Endothelial cell of umbilical vein (primary cell): ENCODE measurements around the gene TRPM1. TPM values are rescaled to one million over a fixed set of nuclear protein-coding genes. Genes with fewer than 3 reads are reported as not detected.
A peak's percentile ranks its signal among the peaks of the same experiment; 100 is the strongest.

Source experiments
- BruUV-seq: library from RNA; stranded (reverse); fragments of 400-500 nt; replicated peaks from 2 replicates; lab custom pipeline; 2021; lab: Mats Ljungman, UMichigan
- CTCF ChIA-PET: fragments of 300-600, 350-600 bp; sonication (Branson Sonifier 250); formaldehyde crosslinking; loops from one replicate; lab custom pipeline; 2021; ENCODE audit warnings: antibody characterized with exemption, inconsistent platforms; lab: Charles Lee
- POLR2A ChIA-PET: fragments of 300-600, 350-600 bp; sonication (Branson Sonifier 250); formaldehyde crosslinking; loops from one replicate; lab custom pipeline; 2021; ENCODE audit warnings: antibody characterized with exemption, inconsistent platforms; lab: Charles Lee
- DNase-seq: peaks from one replicate; pipeline ENCODE4 v3.0.0-alpha.2; 2011; ENCODE audit warnings: low read depth, low spot score
- FAIRE-seq: peaks from 2 replicates; lab custom pipeline; 2011; peaks lifted over from hg19 to GRCh38; lab: Jason Lieb, UNC
- H2AFZ ChIP-seq: 2 replicates; pipeline ENCODE4 v1.6.0; 2012; ENCODE audit warnings: low read depth, low read length, control low read depth, inconsistent platforms
- H3K27ac ChIP-seq: 2 replicates; pipeline ENCODE4 v1.5.1; 2011; ENCODE audit warnings: low read depth, mild to moderate bottlenecking, control low read depth, low read length, moderate library complexity; ENCODE audit not compliant: insufficient read depth
- H3K27me3 ChIP-seq, 2 experiments: 2 replicates each; pipeline versions ENCODE4 v1.6.0 to v1.6.1; 2011; ENCODE audit warnings: low read length in 2 of 2, mixed read lengths in 1 of 2; ENCODE audit not compliant: control insufficient read depth in 2 of 2, insufficient read depth in 2 of 2
- H3K36me3 ChIP-seq, 2 experiments: 2 replicates in 1 of 2; 3 replicates in 1 of 2; pipeline ENCODE4 v1.5.1; 2011; ENCODE audit warnings: low read length in 2 of 2, mild to moderate bottlenecking in 1 of 2, moderate library complexity in 1 of 2; ENCODE audit not compliant: control insufficient read depth in 2 of 2, insufficient read depth in 2 of 2; ENCODE audit errors: extremely low read depth in 1 of 2
- H3K4me1 ChIP-seq: 3 replicates; pipeline ENCODE4 v1.5.1; 2011; ENCODE audit warnings: mild to moderate bottlenecking, low read length; ENCODE audit not compliant: control insufficient read depth, insufficient read depth; ENCODE audit errors: extremely low read depth
- H3K4me2 ChIP-seq: 2 replicates; pipeline ENCODE4 v1.6.1; 2011; ENCODE audit warnings: low read length, control low read depth, mixed read lengths; ENCODE audit not compliant: insufficient read depth
- H3K4me3 ChIP-seq, 3 experiments: fragments of 200-600 bp in 1 of 3; sonication (generic), shearing (Covaris generic) in 1 of 3; replicated peaks in 1 of 3; 2 replicates each; pipeline ENCODE4 v1.5.1; 2011 to 2016; ENCODE audit warnings: control low read depth in 3 of 3, low read length in 3 of 3, mild to moderate bottlenecking in 2 of 3, inconsistent platforms in 1 of 3, low read depth in 1 of 3, moderate library complexity in 1 of 3; ENCODE audit not compliant: insufficient read depth in 1 of 3
- H3K79me2 ChIP-seq: 2 replicates; pipeline ENCODE4 v1.6.0; 2012; ENCODE audit warnings: low read length, inconsistent platforms; ENCODE audit not compliant: control insufficient read depth, insufficient read depth
- H3K9ac ChIP-seq: replicated peaks from 2 replicates; pipeline ENCODE3; 2011; ENCODE audit warnings: low read length, control low read depth; ENCODE audit not compliant: insufficient read depth; ENCODE audit errors: extremely low read depth
- H3K9me1 ChIP-seq: replicated peaks from 3 replicates; pipeline ENCODE4 v1.6.0; 2011; ENCODE audit warnings: mild to moderate bottlenecking, low read length; ENCODE audit not compliant: control insufficient read depth, insufficient read depth; ENCODE audit errors: extremely low read depth
- H3K9me3 ChIP-seq: replicated peaks from 2 replicates; pipeline ENCODE4 v1.5.1; 2012; ENCODE audit warnings: low read length, inconsistent platforms; ENCODE audit not compliant: control insufficient read depth, insufficient read depth
- H4K20me1 ChIP-seq: replicated peaks from 2 replicates; pipeline ENCODE3; 2011; ENCODE audit warnings: mild to moderate bottlenecking, low read length; ENCODE audit not compliant: control insufficient read depth, insufficient read depth; ENCODE audit errors: extremely low read depth
- GATA2 ChIP-seq: IDR thresholded peaks from 2 replicates; pipeline ENCODE4 v1.7.0; 2011; ENCODE audit warnings: low read depth, mild to moderate bottlenecking, moderate library complexity, mixed read lengths, low read length; ENCODE audit not compliant: insufficient read length, insufficient read depth
- JUN ChIP-seq: IDR thresholded peaks from 2 replicates; pipeline ENCODE4 v1.6.1; 2011; ENCODE audit warnings: borderline replicate concordance, low read depth; ENCODE audit not compliant: insufficient read length, insufficient read depth
- dilution Hi-C: fragments of 300-500 bp; cut with MboI; formaldehyde crosslinking; loops from one replicate; pipeline ENCODE4 v1.15.0; 2019; ENCODE audit warnings: low sequenced_read_pairs; ENCODE audit not compliant: extremely low pct_ligation_motif_present
- intact Hi-C: fragments of 100-400 bp; cut with micrococcal nuclease; formaldehyde crosslinking; loops from one replicate; pipeline ENCODE4 v1.10.0; 2022
- polyA plus RNA-seq, 4 experiments: library from polyadenylated mRNA; depleted of rRNA in 3 of 4; stranded (reverse) in 3 of 4; unstranded in 1 of 4; fragments of >200 nt; gene quantifications; 2 replicates each; pipeline versions ENCODE4 v1.2.1 to v1.2.3, GENCODE V29; 2011 to 2012; ENCODE audit warnings: missing spikeins in 1 of 4
- total RNA-seq: library from RNA; stranded (reverse); gene quantifications from 2 replicates; pipeline ENCODE4 v1.2.3, GENCODE V29; 2021
- TF ChIP-seq, protein P1 (sequence below), 2 donors: IDR thresholded peaks; 1 replicate in 1 of 2; 2 replicates in 1 of 2; pipeline ENCODE4 v1.5.1; 2011; ENCODE audit warnings: low read length in 2 of 2, mild to moderate bottlenecking in 2 of 2, moderate library complexity in 2 of 2, control low read depth in 1 of 2, inconsistent platforms in 1 of 2, low read depth in 1 of 2; ENCODE audit not compliant: insufficient read depth in 1 of 2; ENCODE audit errors: extremely low read depth in 1 of 2

The TRPM1 gene
- total and polyA plus RNA-seq, 2 donors (not counting 3 experiments of a cell fraction or from before 2014, with no cell fraction given), result 0.19 TPM; not detected in 1

GRCh38 chr15:31027910-31028578 lies 73.5 kb downstream of the TRPM1 start:
- TF ChIP-seq JUN (peak; percentile 15), GATA2 (peak; percentile 41)
- TF ChIP-seq, protein P1, sequence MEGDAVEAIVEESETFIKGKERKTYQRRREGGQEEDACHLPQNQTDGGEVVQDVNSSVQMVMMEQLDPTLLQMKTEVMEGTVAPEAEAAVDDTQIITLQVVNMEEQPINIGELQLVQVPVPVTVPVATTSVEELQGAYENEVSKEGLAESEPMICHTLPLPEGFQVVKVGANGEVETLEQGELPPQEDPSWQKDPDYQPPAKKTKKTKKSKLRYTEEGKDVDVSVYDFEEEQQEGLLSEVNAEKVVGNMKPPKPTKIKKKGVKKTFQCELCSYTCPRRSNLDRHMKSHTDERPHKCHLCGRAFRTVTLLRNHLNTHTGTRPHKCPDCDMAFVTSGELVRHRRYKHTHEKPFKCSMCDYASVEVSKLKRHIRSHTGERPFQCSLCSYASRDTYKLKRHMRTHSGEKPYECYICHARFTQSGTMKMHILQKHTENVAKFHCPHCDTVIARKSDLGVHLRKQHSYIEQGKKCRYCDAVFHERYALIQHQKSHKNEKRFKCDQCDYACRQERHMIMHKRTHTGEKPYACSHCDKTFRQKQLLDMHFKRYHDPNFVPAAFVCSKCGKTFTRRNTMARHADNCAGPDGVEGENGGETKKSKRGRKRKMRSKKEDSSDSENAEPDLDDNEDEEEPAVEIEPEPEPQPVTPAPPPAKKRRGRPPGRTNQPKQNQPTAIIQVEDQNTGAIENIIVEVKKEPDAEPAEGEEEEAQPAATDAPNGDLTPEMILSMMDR (IDR thresholded peaks at IDR 0.05; ENCODE audit: extremely low read depth in 1 of 2, insufficient read depth in 1 of 2, low read depth in 1 of 2, low read length in 2 of 2), result no peak
- BruUV-seq, result no TSS peak

More at GRCh38 chr15:31027910-31028578, 73.5 kb downstream of the TRPM1 start:
- FAIRE-seq, result no peak
- no peak overlapping the region for H3K4me3 ChIP-seq
- H3K4me2 ChIP-seq, result no peak overlapping the region
- no peaks in the 10 kb centered on the region for H3K79me2 ChIP-seq
- H3K36me3 ChIP-seq, result no peaks in the 10 kb centered on the region
- no peaks in the 10 kb centered on the region for H3K27me3 ChIP-seq
- peaks cover 58% of the 10 kb centered on the region for H3K4me1 ChIP-seq
- ChIA-PET CTCF (interaction anchor here (1.5 to 2.4 kb wide), 2 partner anchors 36 to 101 kb away, joined by 5 to 7 read pairs; partner anchors contain the start of gene MTMR10), POLR2A (interaction anchor here (0.9 to 3.7 kb wide), 3 partner anchors 36 to 43 kb away, joined by 3 to 9 read pairs (median 8); partner anchors contain the start of gene MTMR10)
- H3K9me1 ChIP-seq, result no peaks in the 10 kb centered on the region
- no peak overlapping the region for H2AFZ ChIP-seq
- H3K9me3 ChIP-seq, result no peaks in the 10 kb centered on the region
- dilution Hi-C loops (no loop called here), intact Hi-C loops (loop anchor here (2.0 kb wide), 1 partner anchor 23 kb away; no protein-coding TSS in a partner anchor)
- no peak overlapping the region for H3K9ac ChIP-seq
- H3K27ac ChIP-seq, result peak overlapping the region; percentile 40
- no peaks in the 10 kb centered on the region for H4K20me1 ChIP-seq
- peak; percentile 85 for DNase-seq
